ENCODE measurements around the gene SPAG4.
A peak's percentile ranks its signal among the peaks of the same experiment; 100 is the strongest.

Gene SPAG4

DNA sequence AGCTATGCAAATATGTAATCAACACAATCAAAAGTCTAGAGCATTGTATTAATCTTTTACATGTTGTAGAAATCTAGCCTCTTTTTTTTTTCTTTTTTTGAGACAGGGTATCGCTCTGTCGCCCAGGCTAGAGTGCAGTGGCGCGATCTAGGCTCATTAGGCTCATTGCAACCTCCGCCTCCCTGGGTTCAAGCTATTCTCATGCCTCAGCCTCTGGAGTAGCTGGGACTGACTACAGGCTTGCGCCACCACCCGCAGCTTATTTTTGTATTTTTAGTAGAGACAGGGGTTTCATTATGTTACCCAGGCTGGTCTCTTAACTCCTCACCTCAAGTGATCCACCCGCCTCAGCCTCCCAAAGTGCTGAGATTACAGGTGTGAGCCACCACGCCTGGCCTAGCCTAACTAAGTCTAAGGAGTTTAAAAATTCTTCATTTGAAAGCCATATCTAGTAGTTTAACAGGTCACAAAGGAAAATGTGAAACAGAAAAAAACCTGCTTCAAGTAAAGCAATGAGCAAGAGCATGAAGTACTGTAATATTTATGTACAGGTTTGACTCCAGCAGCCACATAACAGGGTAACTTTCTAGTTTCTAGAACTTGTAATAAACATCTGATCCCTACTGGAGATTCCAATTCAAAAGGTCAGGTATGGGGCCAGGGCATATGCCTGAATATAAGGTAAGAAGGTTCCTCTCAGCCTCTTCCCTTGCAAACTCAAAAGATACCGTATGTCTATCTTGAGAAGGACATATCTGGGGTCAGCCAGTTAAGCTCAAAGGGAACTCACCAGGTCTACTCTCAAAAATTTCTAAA, 44.7 kb downstream of the SPAG4 start:
- no peak for DNase-seq

DNA sequence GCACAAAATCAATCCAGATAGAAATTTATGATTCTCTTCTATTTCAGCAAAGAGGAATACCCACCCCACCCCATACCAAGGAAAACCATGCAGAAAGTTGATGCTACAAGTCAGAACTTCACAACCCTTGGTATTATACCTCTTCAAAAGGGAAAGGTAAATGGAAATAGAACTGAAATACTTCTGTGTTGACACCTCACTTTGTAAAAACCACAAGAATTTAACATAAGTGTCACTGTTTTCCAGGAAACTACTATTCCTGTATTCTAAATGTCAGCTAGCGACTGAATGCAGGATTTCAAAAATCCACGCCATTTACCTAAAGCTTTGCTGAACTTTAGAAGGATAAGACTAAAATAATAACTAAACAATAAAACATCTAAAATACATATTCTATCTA, 45.4 kb downstream of the SPAG4 start:
- DNase-seq: no peak

GRCh38 chr20:35661908-35662307, 46.3 kb downstream of the SPAG4 start:
- no peak for DNase-seq

GRCh38 chr20:35662551-35662950, 46.9 kb downstream of the SPAG4 start:
- DNase-seq: no peak

- DNase-seq: peak in 1 of 2 donors; percentile 24
Observed at GRCh38 chr20:35663516-35664465, 48.2 kb downstream of the SPAG4 start.

DNA sequence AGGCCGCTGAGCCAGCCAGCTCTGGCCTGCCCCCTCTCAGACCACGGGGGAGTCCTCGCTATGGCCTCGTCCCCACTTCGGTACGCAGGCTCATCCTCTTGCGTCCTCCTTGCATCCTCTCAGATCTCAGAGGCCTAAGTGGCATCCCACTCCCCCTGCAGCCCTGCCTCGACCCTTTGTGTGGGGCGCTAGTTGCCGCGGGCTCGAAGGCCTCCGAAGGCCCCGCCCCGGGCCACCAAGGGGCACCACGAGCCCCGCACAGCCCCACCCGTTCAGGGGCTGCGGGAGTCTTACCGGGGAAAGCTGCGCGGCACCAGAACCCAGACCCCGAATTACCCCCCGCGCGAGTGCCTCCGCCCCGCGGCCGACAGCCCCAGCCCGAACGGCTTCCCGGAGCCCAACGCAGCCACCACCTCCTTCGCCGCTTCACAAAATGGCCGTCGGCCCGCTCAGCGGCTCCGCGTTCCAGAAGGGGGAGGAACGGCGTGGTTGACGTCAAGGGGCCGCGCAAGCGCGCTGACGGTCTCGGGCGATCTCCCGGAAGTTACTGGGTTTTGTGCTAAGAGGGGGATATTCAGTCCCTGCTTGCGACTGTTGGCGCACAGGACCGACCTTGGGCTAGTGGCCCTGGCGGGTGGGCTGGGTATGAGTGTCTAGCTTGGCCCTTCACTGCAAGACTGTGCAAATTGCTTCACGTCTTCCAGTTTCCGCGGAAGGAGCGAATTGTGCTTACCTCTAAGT, 49.0 kb downstream of the SPAG4 start, which contains the start of the genes CPNE1 and RBM12:
TSS of gene CPNE1 (minus strand) at position 435 of the 741 bp plus-strand sequence. CDS start 31,977 bp downstream, outside the sequence.
TSS of gene RBM12 (minus strand) at position 435 of the 741 bp plus-strand sequence. CDS start 9,578 bp downstream, outside the sequence.
- peak; percentile 85 to 93 for DNase-seq

DNA sequence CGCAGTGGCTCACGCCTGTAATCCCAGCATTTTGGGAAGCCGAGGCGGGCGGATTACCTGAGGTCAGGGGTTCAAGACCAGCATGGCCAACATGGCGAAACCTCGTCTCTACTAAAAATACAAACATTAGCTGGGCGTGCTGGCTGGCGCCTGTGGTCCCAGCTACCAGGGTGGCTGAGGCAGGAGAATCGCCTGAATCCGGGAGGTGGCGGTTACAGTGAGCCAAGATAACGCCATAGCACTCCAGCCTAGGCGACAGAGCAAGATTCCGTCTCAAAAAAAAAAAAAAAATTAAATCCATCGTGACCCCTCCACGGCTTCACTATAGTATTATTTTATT, 50.3 kb downstream of the SPAG4 start:
- no peak for DNase-seq

- no peak for DNase-seq
Observed at GRCh38 chr20:35669221-35669620, 53.6 kb downstream of the SPAG4 start.

DNA sequence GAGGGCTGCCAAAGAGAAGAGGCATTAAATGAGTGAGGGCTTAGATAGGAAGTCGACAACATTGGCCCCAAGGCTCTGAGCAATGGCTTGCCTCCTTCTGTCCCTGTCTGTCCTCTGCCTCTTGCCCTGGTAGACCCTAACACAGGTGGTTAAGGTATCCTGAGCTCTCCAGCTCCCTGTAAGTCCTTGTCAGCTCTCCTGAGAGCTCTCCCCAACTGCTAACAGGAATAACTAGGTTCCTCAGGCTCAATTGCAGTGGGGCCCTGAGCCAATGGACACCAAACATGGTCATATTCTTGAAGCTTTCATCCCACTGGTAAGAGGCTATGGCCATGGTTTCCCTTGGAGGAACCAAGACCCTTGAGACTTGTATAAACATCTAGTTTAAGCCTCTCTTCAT, 54.1 kb downstream of the SPAG4 start:
- no peak for DNase-seq
